Breast epithelium (tissue), 4 donors: ENCODE data around the gene LDHD. TPM values are rescaled to one million over a fixed set of nuclear protein-coding genes. Genes with fewer than 3 reads are reported as not detected.

ENCODE experiments used
- DNase-seq, 2 donors: peaks; one replicate each; pipeline ENCODE4 v3.0.0-alpha.2; 2019; ENCODE audit warnings: low spot score in 2 of 2
- H3K27ac ChIP-seq, 2 donors: fragments of 200-600 bp; sonication (generic) in 1 of 2; one replicate each; pipeline ENCODE4 v1.5.1; 2016 to 2019; ENCODE audit warnings: mild to moderate bottlenecking in 1 of 2
- H3K27me3 ChIP-seq, 2 donors: fragments of 200-600 bp; sonication (generic) in 1 of 2; one replicate each; pipeline versions ENCODE4 v1.5.1 to v1.6.0; 2017 to 2019; ENCODE audit warnings: control low read depth in 1 of 2, mild to moderate bottlenecking in 1 of 2
- H3K36me3 ChIP-seq: fragments of 200-600 bp; one replicate; pipeline ENCODE4 v1.5.1; 2019
- H3K4me1 ChIP-seq, 2 donors: fragments of 200-600 bp; sonication (generic); one replicate each; pipeline ENCODE4 v1.5.1; 2016 to 2019; ENCODE audit warnings: control low read depth in 1 of 2
- H3K4me3 ChIP-seq, 3 donors: fragments of 200-600 bp; sonication (generic); 1 replicate in 2 of 3; 2 replicates in 1 of 3; pipeline ENCODE4 v1.5.1; 2016 to 2019; ENCODE audit warnings: mild to moderate bottlenecking in 3 of 3, moderate library complexity in 2 of 3
- H3K9me3 ChIP-seq, 2 donors: fragments of 200-600 bp; sonication (generic) in 1 of 2; one replicate each; pipeline ENCODE4 v1.5.1; 2016 to 2019; ENCODE audit warnings: control low read depth in 1 of 2
- POLR2A ChIP-seq: fragments of 450-650 bp; IDR thresholded peaks from one replicate; pipeline ENCODE4 v1.6.1; 2016; ENCODE audit warnings: antibody characterized with exemption, mild to moderate bottlenecking, moderate library complexity
- POLR2AphosphoS5 ChIP-seq, 3 donors: sonication (generic); formaldehyde crosslinking; IDR thresholded peaks; one replicate each; pipeline ENCODE4 v1.6.1; 2017; ENCODE audit warnings: antibody characterized with exemption in 3 of 3
- intact Hi-C: fragments of 100-400 bp; cut with DNase I; formaldehyde crosslinking; loops from one replicate; pipeline ENCODE4 v1.15.1; 2023; ENCODE audit warnings: low total_unique reads
- total RNA-seq, 3 donors: library from RNA; depleted of rRNA; stranded (reverse); fragments of >200 nt; gene quantifications; one replicate each; pipeline ENCODE4 v1.1.0, GENCODE V29; 2016
- TF ChIP-seq, protein P1 (sequence below), 3 donors: fragments of 450-650 bp; IDR thresholded peaks; one replicate each; pipeline ENCODE4 v1.5.1; 2016 to 2017; ENCODE audit warnings: antibody characterized with exemption in 3 of 3, mild to moderate bottlenecking in 3 of 3, moderate library complexity in 3 of 3

LDHD gene
- total RNA-seq, 3 donors from 2014 or later: 10.5 to 17.6 (median 10.7) TPM

DNA sequence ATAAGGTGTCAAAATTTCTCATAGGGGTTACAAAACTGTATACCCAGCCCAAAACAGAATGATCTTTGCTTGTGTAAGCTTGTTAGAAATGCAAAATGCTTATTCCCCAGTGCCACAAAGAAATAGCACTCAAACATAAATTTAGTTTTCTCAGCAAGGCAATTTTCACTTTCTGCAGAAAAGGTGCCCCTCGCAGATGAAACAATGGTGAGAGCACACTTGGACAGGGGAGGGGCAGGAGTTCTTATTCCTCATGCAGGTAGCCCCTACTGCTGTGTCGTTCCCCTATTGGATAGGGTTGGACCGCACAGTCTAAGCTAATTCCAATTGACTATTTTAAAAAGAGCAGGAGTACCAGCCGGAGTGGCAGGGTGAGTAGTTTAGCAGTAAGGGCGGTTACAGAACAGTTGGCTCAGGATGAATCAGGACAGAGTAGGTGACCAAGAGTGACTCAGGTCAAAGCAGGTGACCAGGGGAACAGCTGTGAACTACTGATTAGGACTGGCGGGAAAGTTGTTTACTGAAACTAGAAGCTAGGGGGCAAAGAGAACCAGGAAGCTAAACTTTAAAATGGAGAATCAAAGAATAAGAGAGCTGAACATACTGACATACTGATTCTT, 5.5 kb upstream of the LDHD start:
- no peaks in the 10 kb centered on the region for H3K36me3 ChIP-seq
- H3K4me1 ChIP-seq: no peaks in the 10 kb centered on the region
- DNase-seq: no peak
- H3K9me3 ChIP-seq: peaks cover 6 to 8% of the 10 kb centered on the region in 2 donors
- H3K27me3 ChIP-seq: no peaks in the 10 kb centered on the region
- H3K4me3 ChIP-seq: no peak overlapping the region
- TF ChIP-seq POLR2AphosphoS5 (IDR thresholded peaks at IDR 0.05): no peak
- TF ChIP-seq, protein P1, sequence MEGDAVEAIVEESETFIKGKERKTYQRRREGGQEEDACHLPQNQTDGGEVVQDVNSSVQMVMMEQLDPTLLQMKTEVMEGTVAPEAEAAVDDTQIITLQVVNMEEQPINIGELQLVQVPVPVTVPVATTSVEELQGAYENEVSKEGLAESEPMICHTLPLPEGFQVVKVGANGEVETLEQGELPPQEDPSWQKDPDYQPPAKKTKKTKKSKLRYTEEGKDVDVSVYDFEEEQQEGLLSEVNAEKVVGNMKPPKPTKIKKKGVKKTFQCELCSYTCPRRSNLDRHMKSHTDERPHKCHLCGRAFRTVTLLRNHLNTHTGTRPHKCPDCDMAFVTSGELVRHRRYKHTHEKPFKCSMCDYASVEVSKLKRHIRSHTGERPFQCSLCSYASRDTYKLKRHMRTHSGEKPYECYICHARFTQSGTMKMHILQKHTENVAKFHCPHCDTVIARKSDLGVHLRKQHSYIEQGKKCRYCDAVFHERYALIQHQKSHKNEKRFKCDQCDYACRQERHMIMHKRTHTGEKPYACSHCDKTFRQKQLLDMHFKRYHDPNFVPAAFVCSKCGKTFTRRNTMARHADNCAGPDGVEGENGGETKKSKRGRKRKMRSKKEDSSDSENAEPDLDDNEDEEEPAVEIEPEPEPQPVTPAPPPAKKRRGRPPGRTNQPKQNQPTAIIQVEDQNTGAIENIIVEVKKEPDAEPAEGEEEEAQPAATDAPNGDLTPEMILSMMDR (IDR thresholded peaks at IDR 0.05): no peak
- TF ChIP-seq POLR2A: no peak
- intact Hi-C loops: no loop called here
- no peak overlapping the region for H3K27ac ChIP-seq

DNA sequence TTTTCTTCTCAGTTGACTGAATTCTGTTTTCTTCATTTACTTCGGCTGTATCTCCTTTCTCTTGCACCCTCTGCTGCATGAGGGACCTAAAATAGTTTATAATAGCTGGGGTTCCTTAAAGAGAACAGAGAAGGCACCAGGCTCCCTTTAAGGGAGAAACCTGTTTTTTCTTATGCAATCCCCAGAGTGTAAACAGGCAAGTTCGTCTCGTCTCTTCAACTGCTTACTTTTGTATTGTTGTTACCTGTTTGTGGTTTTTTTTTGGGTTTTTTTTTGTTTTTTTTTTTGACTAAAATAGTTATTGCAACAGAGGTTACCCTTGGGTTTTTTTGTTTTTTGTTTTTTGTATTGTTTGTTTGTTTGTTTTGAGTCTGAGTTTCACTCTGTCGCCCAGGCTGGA, 3.7 kb upstream of the LDHD start:
- H3K9me3 ChIP-seq: peaks cover 6 to 8% of the 10 kb centered on the region in 2 donors
- H3K4me3 ChIP-seq: no peak overlapping the region
- peaks cover 3 to 7% of the 10 kb centered on the region in 2 donors for H3K4me1 ChIP-seq
- no peaks in the 10 kb centered on the region for H3K36me3 ChIP-seq
- no peak for DNase-seq
- intact Hi-C loops: no loop called here
- TF ChIP-seq, protein P1 (IDR thresholded peaks at IDR 0.05): no peak
- TF ChIP-seq POLR2A (no peak), POLR2AphosphoS5 (IDR thresholded peaks at IDR 0.05) (no peak)
- no peaks in the 10 kb centered on the region for H3K27me3 ChIP-seq
- H3K27ac ChIP-seq: no peak overlapping the region

DNA sequence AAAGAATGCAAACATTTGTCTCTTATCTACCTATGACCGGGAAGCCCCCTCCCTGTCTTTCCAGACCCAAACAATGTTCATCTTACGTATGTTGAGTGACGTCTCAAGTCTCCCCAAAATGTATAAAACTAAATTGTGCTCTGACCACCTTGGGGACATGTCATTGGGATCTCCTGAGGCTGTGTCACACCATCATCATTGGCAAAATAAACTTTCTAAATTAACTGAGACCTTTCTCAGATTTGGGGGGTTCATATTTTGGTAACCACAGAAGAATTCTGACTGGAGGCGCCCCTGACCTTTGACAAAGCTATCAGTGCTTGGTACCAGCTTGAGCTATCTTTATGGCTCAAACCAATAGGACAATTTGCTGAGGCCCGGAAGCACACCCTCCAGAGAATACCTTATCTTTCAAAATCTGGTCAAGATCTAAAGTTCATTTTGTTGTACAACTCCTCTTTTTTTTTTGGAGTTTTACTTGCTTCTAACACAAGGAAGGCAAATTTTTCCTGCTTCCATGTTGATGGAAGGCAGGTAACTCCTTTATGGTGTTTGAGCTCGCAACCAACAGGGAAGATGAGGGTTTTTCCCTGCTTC, 2.5 kb upstream of the LDHD start:
- no peak overlapping the region for H3K27ac ChIP-seq
- no peaks in the 10 kb centered on the region for H3K36me3 ChIP-seq
- H3K27me3 ChIP-seq: no peaks in the 10 kb centered on the region
- no peak for DNase-seq
- peaks cover 6 to 8% of the 10 kb centered on the region in 2 donors for H3K9me3 ChIP-seq
- H3K4me3 ChIP-seq: no peak overlapping the region
- TF ChIP-seq POLR2AphosphoS5 (IDR thresholded peaks at IDR 0.05) (no peak), POLR2A (no peak)
- TF ChIP-seq, protein P1 (IDR thresholded peaks at IDR 0.05): no peak
- peaks cover 4 to 9% of the 10 kb centered on the region in 2 donors for H3K4me1 ChIP-seq
- intact Hi-C loops: no loop called here

DNA sequence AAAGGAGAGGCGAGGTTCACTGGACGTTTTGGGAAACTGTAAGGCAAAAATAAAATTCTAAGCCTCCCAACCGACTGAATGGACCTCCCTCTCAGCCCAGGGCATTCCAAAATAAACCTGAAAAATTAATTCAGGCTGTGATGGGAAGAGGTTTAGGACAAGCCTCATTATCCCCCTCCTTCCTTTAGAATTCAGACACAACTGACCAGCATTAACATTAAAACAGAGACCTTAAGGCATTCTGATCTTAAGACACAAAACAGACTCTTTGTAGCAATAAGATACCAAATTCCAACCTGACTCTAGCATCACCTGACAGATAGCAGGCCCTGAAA, 298 bp upstream of the LDHD start:
- Histone ChIP-seq H3K4me1 (peaks cover 4 to 9% of the 10 kb centered on the region in 2 donors), H3K4me3 (peak overlapping the region; percentile 47 to 75 (median 60)), H3K9me3 (peaks cover 1 to 4% of the 10 kb centered on the region in 2 donors), H3K36me3 (no peaks in the 10 kb centered on the region), H3K27ac (peak overlapping the region; percentile 67), H3K27me3 (no peaks in the 10 kb centered on the region)
- TF ChIP-seq, protein P1 (IDR thresholded peaks at IDR 0.05): no peak
- TF ChIP-seq POLR2AphosphoS5 (IDR thresholded peaks at IDR 0.05) (no peak), POLR2A (no peak)
- intact Hi-C loops: no loop called here
- no peak for DNase-seq

GRCh38 chr16:75114946-75115825, 1.4 kb downstream of the LDHD start:
- Histone ChIP-seq H3K4me1 (peaks cover 15% of the 10 kb centered on the region in 2 donors), H3K27ac (no peak overlapping the region), H3K36me3 (no peaks in the 10 kb centered on the region), H3K27me3 (no peaks in the 10 kb centered on the region), H3K9me3 (no peaks in the 10 kb centered on the region), H3K4me3 (peak overlapping the region in 2 of 3 donors; percentile 60 to 75)
- no peak for DNase-seq
- TF ChIP-seq POLR2A: no peak
- intact Hi-C loops: no loop called here
